ENCODE data around the gene PLPP1.

DNA sequence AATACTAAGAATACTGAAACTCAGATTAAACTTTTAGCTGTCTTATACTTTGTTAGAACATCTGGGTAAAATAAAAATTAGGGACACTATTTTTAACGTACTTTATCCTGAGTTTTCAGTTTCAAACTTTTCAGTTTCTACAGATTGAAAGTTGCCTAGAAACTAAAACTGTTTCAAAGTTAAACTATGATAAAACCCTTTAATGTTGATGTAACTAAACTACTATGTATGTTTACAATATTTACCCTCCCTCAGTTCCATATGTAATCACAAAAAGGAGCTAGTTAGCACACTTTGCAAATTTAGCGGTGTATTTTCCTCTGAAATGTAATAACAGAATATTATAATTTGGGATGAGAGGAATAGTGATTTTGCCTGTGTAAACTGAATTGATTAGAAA lies 121.1 kb downstream of the PLPP1 start:
- TF ChIP-seq EZH2phosphoT487 (IDR thresholded peaks at IDR 0.05; ENCODE audit: low read depth) (no peak), CTCF (IDR thresholded peaks at IDR 0.05; ENCODE audit: low read depth, low read length) (no peak)

All from OCI-LY3 (cell line).